Measurements from ENCODE around the gene WDR27. TPM values are rescaled to one million over a fixed set of nuclear protein-coding genes. Genes with fewer than 3 reads are reported as not detected.

WDR27 gene
- total and polyA plus RNA-seq, 4 donors, result 6.9 to 68.1 (median 31.4) TPM

DNA sequence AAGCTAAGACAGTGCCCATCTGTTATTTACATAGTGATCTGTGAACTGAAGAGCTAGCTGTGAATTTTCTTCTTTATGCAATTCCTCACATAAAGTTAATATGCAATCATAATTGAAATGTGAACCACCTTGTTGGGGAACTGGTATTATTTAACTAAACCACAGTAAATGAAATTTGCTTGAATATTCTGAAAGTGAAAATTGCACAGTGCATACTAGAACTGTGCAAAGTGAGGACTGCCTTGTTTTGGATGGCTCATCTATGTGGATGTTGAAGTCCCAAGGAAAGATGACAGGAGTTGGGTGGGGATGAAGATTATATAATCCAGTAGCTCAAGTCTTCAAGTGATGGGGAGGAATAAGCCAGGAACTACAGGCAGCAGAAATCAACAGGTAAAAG is 28.1 kb upstream of the WDR27 start:
- TF ChIP-seq, protein P1, sequence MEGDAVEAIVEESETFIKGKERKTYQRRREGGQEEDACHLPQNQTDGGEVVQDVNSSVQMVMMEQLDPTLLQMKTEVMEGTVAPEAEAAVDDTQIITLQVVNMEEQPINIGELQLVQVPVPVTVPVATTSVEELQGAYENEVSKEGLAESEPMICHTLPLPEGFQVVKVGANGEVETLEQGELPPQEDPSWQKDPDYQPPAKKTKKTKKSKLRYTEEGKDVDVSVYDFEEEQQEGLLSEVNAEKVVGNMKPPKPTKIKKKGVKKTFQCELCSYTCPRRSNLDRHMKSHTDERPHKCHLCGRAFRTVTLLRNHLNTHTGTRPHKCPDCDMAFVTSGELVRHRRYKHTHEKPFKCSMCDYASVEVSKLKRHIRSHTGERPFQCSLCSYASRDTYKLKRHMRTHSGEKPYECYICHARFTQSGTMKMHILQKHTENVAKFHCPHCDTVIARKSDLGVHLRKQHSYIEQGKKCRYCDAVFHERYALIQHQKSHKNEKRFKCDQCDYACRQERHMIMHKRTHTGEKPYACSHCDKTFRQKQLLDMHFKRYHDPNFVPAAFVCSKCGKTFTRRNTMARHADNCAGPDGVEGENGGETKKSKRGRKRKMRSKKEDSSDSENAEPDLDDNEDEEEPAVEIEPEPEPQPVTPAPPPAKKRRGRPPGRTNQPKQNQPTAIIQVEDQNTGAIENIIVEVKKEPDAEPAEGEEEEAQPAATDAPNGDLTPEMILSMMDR (IDR thresholded peaks at IDR 0.05; ENCODE audit: control extremely low read depth, extremely low read depth), result no peak
- no peak overlapping the region for H3K27ac ChIP-seq (ENCODE audit: low read depth in 1 of 2, low read length in 1 of 2)
- H3K4me3 ChIP-seq, result no peak overlapping the region
- H3K9me3 ChIP-seq (ENCODE audit: control insufficient read depth in 4 of 4, insufficient read depth in 3 of 4, low read length in 3 of 4), result no peaks in the 10 kb centered on the region
- H3K4me1 ChIP-seq (ENCODE audit: control insufficient read depth in 5 of 5, insufficient read depth in 5 of 5, low read length in 5 of 5), result peaks cover 0 to 7% (median 0%) of the 10 kb centered on the region in 5 donors
- no peaks in the 10 kb centered on the region for H3K27me3 ChIP-seq (ENCODE audit: control insufficient read depth in 3 of 3, insufficient read depth in 3 of 3, low read length in 2 of 3)
- no peak overlapping the region for H3K9ac ChIP-seq (ENCODE audit: insufficient read depth in 1 of 2, low read length in 2 of 2)
- H3K36me3 ChIP-seq (ENCODE audit: control insufficient read depth in 4 of 4, insufficient read depth in 4 of 4, low read length in 4 of 4), result no peaks in the 10 kb centered on the region
- DNase-seq, result no peak
- ATAC-seq (ENCODE audit: insufficient read depth, low FRiP score), result no peak

DNA sequence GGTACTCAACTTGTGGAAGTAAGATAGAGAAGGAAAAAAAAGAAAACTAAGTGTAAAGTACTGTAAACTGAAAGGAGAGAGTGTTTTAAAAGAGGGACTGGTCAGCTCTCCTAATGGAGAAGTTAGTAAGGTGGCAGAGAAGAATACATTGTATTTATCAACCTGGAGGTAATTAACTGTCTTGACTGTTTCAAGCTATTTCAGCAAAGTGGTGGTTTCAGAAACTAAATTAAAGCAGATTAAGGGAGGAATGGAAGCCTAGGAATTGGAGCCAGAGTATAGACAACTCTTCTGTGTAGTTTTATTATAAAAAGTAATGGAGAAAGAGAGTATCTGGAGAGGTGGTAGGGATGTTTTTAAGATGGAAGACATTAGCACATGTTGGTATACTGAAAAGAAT is 25.1 kb upstream of the WDR27 start:
- H3K27me3 ChIP-seq (ENCODE audit: control insufficient read depth in 3 of 3, insufficient read depth in 3 of 3, low read length in 2 of 3), result no peaks in the 10 kb centered on the region
- peaks cover 0 to 20% (median 5%) of the 10 kb centered on the region in 5 donors for H3K4me1 ChIP-seq (ENCODE audit: control insufficient read depth in 5 of 5, insufficient read depth in 5 of 5, low read length in 5 of 5)
- no peak for ATAC-seq (ENCODE audit: insufficient read depth, low FRiP score)
- no peak overlapping the region for H3K9ac ChIP-seq (ENCODE audit: insufficient read depth in 1 of 2, low read length in 2 of 2)
- no peak overlapping the region for H3K27ac ChIP-seq (ENCODE audit: low read depth in 1 of 2, low read length in 1 of 2)
- DNase-seq, result no peak
- no peaks in the 10 kb centered on the region for H3K9me3 ChIP-seq (ENCODE audit: control insufficient read depth in 4 of 4, insufficient read depth in 3 of 4, low read length in 3 of 4)
- no peak overlapping the region for H3K4me3 ChIP-seq
- TF ChIP-seq, protein P1 (IDR thresholded peaks at IDR 0.05; ENCODE audit: control extremely low read depth, extremely low read depth), result no peak
- no peaks in the 10 kb centered on the region for H3K36me3 ChIP-seq (ENCODE audit: control insufficient read depth in 4 of 4, insufficient read depth in 4 of 4, low read length in 4 of 4)

DNA sequence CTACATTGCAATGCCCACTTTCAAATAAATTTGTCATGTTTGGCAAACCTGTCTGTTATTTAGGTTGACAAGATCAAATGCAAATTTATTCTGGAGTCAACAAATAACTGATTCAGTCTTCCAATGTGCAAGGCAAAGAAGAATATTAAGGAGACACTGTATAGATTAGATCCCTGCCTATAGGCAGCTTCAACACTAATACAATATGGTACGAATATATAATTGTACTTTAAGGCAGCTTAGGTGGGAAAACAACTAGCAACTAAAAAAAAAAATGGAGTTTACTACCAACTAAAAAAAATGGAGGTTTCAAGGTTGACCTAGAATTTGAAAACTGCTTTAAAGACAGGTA is 24.2 kb upstream of the WDR27 start:
- Histone ChIP-seq H3K4me3 (no peak overlapping the region), H3K36me3 (ENCODE audit: control insufficient read depth in 4 of 4, insufficient read depth in 4 of 4, low read length in 4 of 4) (no peaks in the 10 kb centered on the region), H3K9me3 (ENCODE audit: control insufficient read depth in 4 of 4, insufficient read depth in 3 of 4, low read length in 3 of 4) (no peaks in the 10 kb centered on the region), H3K27me3 (ENCODE audit: control insufficient read depth in 3 of 3, insufficient read depth in 3 of 3, low read length in 2 of 3) (no peaks in the 10 kb centered on the region), H3K27ac (ENCODE audit: low read depth in 1 of 2, low read length in 1 of 2) (no peak overlapping the region), H3K9ac (ENCODE audit: insufficient read depth in 1 of 2, low read length in 2 of 2) (peak overlapping the region in 1 of 2 donors; percentile 68), H3K4me1 (ENCODE audit: control insufficient read depth in 5 of 5, insufficient read depth in 5 of 5, low read length in 5 of 5) (peaks cover 0 to 29% (median 7%) of the 10 kb centered on the region in 5 donors)
- TF ChIP-seq, protein P1 (IDR thresholded peaks at IDR 0.05; ENCODE audit: control extremely low read depth, extremely low read depth), result no peak
- 92 to 100% methylated on average over 1 of the region's 1 CpG for WGBS, 2 donors
- DNase-seq (no peak), ATAC-seq (ENCODE audit: insufficient read depth, low FRiP score) (no peak)
